Glutamatergic neuron (in vitro differentiated cells): Measurements from ENCODE around the gene DPP7. TPM values are rescaled to one million over a fixed set of nuclear protein-coding genes. Genes with fewer than 3 reads are reported as not detected.

ENCODE experiments used
- DNase-seq: peaks from one replicate; pipeline ENCODE4 v3.0.0; 2022
- H3K27ac Mint-ChIP-seq: one replicate; pipeline ENCODE4 v1.8.0; 2020; ENCODE audit warnings: mild to moderate bottlenecking, mixed read lengths, inconsistent platforms; ENCODE audit not compliant: unreplicated experiment
- H3K27me3 Mint-ChIP-seq: one replicate; pipeline ENCODE4 v1.8.0; 2020; ENCODE audit warnings: mild to moderate bottlenecking, moderate library complexity, mixed read lengths, inconsistent platforms; ENCODE audit not compliant: unreplicated experiment
- H3K36me3 Mint-ChIP-seq: one replicate; pipeline ENCODE4 v1.8.0; 2020; ENCODE audit warnings: mild to moderate bottlenecking, mixed read lengths, inconsistent platforms; ENCODE audit not compliant: unreplicated experiment
- H3K4me1 Mint-ChIP-seq: one replicate; pipeline ENCODE4 v1.8.0; 2020; ENCODE audit warnings: mild to moderate bottlenecking, low read depth, mixed read lengths, inconsistent platforms; ENCODE audit not compliant: unreplicated experiment
- H3K4me3 Mint-ChIP-seq: one replicate; pipeline ENCODE4 v1.8.0; 2020; ENCODE audit warnings: mild to moderate bottlenecking, mixed read lengths, inconsistent platforms; ENCODE audit not compliant: unreplicated experiment
- H3K9me3 Mint-ChIP-seq: one replicate; pipeline ENCODE4 v1.8.0; 2020; ENCODE audit warnings: mild to moderate bottlenecking, moderate library complexity, mixed read lengths, inconsistent platforms; ENCODE audit not compliant: unreplicated experiment
- total RNA-seq: library from RNA; stranded (reverse); fragmentation: NEBNext Ultra II Directional; extraction: Animal tissue kit (Norgen Biotek cat#: 25700); gene quantifications from one replicate; pipeline ENCODE4 v1.2.1, GENCODE V29; 2021; ENCODE audit not compliant: unreplicated experiment
- TF ChIP-seq, protein P1 (sequence below): fragments of 200-600 bp; sonication (generic); IDR thresholded peaks from one replicate; pipeline ENCODE4 v1.5.0; 2021; ENCODE audit not compliant: partially characterized antibody, unreplicated experiment

DPP7 gene
- total RNA-seq, 1 donor from 2014 or later, result 30.8 TPM

DNA sequence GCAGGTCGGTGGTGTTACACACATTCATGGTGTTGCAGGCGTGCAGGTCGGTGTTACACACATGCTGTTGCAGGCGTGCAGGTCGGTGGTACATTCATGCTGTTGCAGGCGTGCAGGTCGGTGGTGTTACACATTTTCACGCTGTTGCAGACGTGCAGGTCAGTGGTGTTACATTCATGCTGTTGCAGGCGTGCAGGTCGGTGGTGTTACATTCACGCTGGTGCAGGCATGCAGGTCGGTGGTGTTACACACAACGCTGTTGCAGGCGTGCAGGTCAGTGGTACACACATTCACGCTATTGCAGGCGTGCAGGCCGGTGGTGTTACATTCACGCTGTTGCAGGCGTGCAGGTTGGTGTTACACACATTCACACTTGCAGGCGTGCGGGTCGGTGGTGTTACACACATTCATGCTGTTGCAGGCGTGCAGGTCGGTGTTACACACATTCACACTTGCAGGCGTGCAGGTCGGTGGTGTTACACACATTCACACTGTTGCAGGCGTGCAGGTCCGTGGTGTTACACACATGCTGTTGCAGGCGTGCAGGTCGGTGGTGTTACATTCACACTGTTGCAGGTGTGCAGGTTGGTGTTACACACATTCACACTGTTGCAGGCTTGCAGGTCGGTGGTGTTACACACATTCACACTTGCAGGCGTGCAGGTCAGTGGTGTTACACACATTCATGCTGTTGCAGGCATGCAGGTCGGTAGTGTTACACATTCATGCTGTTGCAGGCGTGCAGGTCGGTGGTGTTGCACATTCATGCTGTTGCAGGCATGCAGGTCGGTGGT lies 11.1 kb downstream of the DPP7 start:
- H3K4me3 Mint-ChIP-seq, result no peak overlapping the region
- no peaks in the 10 kb centered on the region for H3K4me1 Mint-ChIP-seq
- peaks cover 9% of the 10 kb centered on the region for H3K9me3 Mint-ChIP-seq
- no peak overlapping the region for H3K27ac Mint-ChIP-seq
- DNase-seq, result no peak
- H3K36me3 Mint-ChIP-seq, result no peaks in the 10 kb centered on the region
- TF ChIP-seq, protein P1, sequence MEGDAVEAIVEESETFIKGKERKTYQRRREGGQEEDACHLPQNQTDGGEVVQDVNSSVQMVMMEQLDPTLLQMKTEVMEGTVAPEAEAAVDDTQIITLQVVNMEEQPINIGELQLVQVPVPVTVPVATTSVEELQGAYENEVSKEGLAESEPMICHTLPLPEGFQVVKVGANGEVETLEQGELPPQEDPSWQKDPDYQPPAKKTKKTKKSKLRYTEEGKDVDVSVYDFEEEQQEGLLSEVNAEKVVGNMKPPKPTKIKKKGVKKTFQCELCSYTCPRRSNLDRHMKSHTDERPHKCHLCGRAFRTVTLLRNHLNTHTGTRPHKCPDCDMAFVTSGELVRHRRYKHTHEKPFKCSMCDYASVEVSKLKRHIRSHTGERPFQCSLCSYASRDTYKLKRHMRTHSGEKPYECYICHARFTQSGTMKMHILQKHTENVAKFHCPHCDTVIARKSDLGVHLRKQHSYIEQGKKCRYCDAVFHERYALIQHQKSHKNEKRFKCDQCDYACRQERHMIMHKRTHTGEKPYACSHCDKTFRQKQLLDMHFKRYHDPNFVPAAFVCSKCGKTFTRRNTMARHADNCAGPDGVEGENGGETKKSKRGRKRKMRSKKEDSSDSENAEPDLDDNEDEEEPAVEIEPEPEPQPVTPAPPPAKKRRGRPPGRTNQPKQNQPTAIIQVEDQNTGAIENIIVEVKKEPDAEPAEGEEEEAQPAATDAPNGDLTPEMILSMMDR, result no peak
- H3K27me3 Mint-ChIP-seq, result peaks cover 6% of the 10 kb centered on the region

DNA sequence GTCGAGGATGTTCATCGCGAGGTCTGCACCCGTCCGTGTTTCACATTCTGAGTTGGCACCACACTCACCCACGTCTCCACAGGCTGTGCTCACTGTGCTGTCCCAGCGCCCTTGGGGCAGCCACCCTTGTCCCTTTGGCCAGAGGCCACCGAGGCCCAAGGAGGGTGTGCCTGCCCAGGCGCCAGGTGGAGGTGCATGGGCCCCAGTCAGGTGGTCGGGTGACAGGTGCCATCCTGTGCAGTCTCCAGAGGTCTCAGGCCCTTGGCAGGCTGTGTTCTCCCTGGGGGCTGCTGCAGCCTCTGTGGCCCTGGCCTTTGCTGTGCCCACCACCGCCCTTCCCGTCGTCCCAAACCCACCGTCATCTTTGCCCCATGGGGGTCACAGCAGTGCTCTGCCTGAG lies 15.3 kb downstream of the DPP7 start:
- no peak for DNase-seq
- TF ChIP-seq, protein P1, result no peak
- peaks cover 2% of the 10 kb centered on the region for H3K9me3 Mint-ChIP-seq
- H3K4me3 Mint-ChIP-seq, result no peak overlapping the region
- H3K27ac Mint-ChIP-seq, result no peak overlapping the region
- H3K36me3 Mint-ChIP-seq, result no peaks in the 10 kb centered on the region
- peaks cover 3% of the 10 kb centered on the region for H3K27me3 Mint-ChIP-seq
- H3K4me1 Mint-ChIP-seq, result peaks cover 2% of the 10 kb centered on the region

DNA sequence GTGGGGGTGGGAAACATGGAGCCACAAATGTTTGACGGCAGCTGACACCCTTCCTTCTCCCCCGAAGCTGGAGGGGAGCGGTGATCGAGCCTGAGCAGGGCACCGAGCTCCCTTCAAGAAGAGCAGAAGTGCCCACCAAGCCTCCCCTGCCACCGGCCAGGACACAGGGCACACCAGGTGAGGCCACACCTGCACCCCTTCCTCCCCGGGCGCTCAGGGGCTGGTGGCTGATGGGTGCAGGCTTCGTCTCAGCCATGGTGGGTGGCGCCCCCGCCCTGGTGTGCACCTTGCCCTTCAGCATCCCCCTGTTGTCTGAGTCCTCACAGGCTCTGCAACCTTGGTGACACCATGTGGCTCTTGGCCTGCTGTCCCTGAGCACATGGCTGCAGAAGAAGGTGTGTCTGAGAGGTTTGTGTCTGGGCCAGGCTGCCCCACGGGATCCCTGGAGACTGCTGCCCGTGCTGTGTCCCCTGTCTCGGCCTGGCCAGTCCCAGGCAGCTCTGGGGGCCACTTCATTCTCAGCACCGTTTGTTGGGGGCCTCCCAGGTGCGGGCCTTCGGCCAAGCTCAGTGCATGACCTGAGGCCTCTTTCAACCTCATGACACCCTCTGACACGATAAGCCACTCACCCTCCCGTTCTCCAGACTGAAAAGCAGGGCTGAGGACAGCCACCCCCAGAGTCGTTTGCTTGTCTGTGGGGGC lies 16.6 kb downstream of the DPP7 start:
- Mint-ChIP-seq H3K36me3 (no peaks in the 10 kb centered on the region), H3K4me3 (no peak overlapping the region), H3K4me1 (peaks cover 2% of the 10 kb centered on the region), H3K9me3 (no peaks in the 10 kb centered on the region), H3K27me3 (peaks cover 3% of the 10 kb centered on the region), H3K27ac (no peak overlapping the region)
- DNase-seq, result no peak
- TF ChIP-seq, protein P1, result no peak

DNA sequence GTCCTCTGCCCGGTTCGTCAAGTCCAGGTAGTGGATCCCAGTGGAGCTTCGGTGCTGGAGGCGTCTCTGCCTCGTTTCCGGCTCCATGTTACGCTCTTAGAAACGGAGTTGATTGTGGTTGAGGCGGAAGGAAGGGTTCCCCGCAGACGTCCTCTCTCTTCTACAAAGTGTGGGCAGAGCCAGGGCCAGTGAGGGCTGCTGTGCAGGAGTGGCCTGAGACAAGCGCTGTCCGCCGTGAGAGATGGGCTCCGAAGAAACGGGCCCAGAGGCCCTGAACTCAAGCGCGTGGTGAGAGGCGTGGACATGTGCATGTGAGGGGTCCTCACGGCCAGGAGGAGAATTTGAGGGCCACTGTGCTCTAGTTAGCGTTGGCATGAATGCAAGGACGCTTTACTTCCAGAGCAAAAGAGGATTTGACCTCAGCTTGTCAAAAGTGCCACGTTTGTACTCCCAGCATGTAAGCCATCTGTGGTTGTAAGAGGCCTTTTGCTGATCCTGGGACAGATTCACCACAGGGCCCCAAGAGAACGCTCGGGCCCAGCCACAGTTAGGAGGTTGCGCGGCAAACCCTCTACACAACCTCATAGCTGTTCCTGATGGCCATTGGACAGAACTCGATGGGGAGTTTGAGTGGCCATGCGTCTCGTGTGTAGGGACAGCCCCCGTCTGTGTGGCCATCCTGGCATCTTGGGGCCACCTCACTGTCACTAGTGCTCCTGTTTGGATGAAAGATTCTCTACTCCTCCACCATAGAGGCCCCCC lies 17.6 kb downstream of the DPP7 start:
- Mint-ChIP-seq H3K27me3 (peaks cover 3% of the 10 kb centered on the region), H3K4me1 (peaks cover 2% of the 10 kb centered on the region), H3K36me3 (no peaks in the 10 kb centered on the region), H3K27ac (no peak overlapping the region), H3K9me3 (no peaks in the 10 kb centered on the region), H3K4me3 (no peak overlapping the region)
- TF ChIP-seq, protein P1, result no peak
- DNase-seq, result no peak
